HepG2 (cell line): ENCODE measurements around the gene STUM. TPM values are rescaled to one million over a fixed set of nuclear protein-coding genes. Genes with fewer than 3 reads are reported as not detected.
A peak's percentile ranks its signal among the peaks of the same experiment; 100 is the strongest.

Experiments
- EP300 ChIP-seq, 3 experiments: sonication (generic) in 1 of 3; formaldehyde crosslinking in 1 of 3; IDR thresholded peaks; 2 replicates each; pipeline versions ENCODE4 v1.5.1 to v1.6.1; 2011 to 2020; ENCODE audit warnings: low read depth in 2 of 3, low read length in 2 of 3, borderline replicate concordance in 1 of 3, improper control_type of control experiment in 1 of 3, mild to moderate bottlenecking in 1 of 3, missing genetic modification reagents in 1 of 3, moderate library complexity in 1 of 3
- GABPB1 ChIP-seq: IDR thresholded peaks from 2 replicates; pipeline ENCODE4 v1.6.1; 2016; ENCODE audit warnings: mild to moderate bottlenecking, missing genetic modification reagents, moderate library complexity, missing compliant biosample characterization
- HOXD1 ChIP-seq: sonication (generic); formaldehyde crosslinking; IDR thresholded peaks from 2 replicates; pipeline ENCODE4 v1.5.0; 2020; ENCODE audit warnings: missing genetic modification reagents
- KDM2A ChIP-seq: sonication (generic); formaldehyde crosslinking; IDR thresholded peaks from 2 replicates; pipeline ENCODE4 v1.4.0; 2020; ENCODE audit warnings: low read depth, missing genetic modification reagents, borderline replicate concordance
- MEIS1 ChIP-seq: sonication (generic); formaldehyde crosslinking; IDR thresholded peaks from 2 replicates; pipeline ENCODE4 v1.9.0; 2021; ENCODE audit warnings: mild to moderate bottlenecking, missing genetic modification reagents, moderate library complexity, borderline replicate concordance
- RAD21 ChIP-seq: fragments of 450-650 bp; formaldehyde crosslinking; IDR thresholded peaks from 2 replicates; pipeline ENCODE4 v1.5.0; 2020; ENCODE audit warnings: mild to moderate bottlenecking
- STAG1 ChIP-seq: sonication (generic); formaldehyde crosslinking; IDR thresholded peaks from 2 replicates; pipeline ENCODE4 v1.4.0; 2020; ENCODE audit warnings: missing genetic modification reagents
- XRCC5 ChIP-seq: fragments of 200-400 bp; formaldehyde crosslinking; optimal IDR thresholded peaks from 2 replicates; pipeline ENCODE3; 2017; ENCODE audit warnings: mild to moderate bottlenecking, low read length
- ZFP82 ChIP-seq: sonication (generic); formaldehyde crosslinking; IDR thresholded peaks from 2 replicates; pipeline ENCODE4 v1.5.1; 2020; ENCODE audit warnings: mild to moderate bottlenecking, missing genetic modification reagents, borderline replicate concordance
- ZMYM3 ChIP-seq: sonication (generic); formaldehyde crosslinking; IDR thresholded peaks from 2 replicates; pipeline ENCODE4 v1.5.1; 2020; ENCODE audit warnings: mild to moderate bottlenecking, missing genetic modification reagents
- ZNF33B ChIP-seq: sonication (generic); formaldehyde crosslinking; IDR thresholded peaks from 2 replicates; pipeline ENCODE4 v1.5.1; 2020; ENCODE audit warnings: mild to moderate bottlenecking, missing genetic modification reagents
- ZNF446 ChIP-seq: sonication (generic); formaldehyde crosslinking; IDR thresholded peaks from 2 replicates; pipeline ENCODE4 v1.5.0; 2020; ENCODE audit warnings: mild to moderate bottlenecking, missing genetic modification reagents
- ZNF569 ChIP-seq: sonication (generic); formaldehyde crosslinking; IDR thresholded peaks from 2 replicates; pipeline ENCODE4 v1.5.0; 2020; ENCODE audit warnings: mild to moderate bottlenecking, missing genetic modification reagents, moderate library complexity, borderline replicate concordance
- ZNF687 ChIP-seq: sonication (generic); formaldehyde crosslinking; IDR thresholded peaks from 2 replicates; pipeline ENCODE4 v1.5.1; 2020; ENCODE audit warnings: mild to moderate bottlenecking, missing genetic modification reagents, moderate library complexity
- polyA plus RNA-seq, 8 experiments: library from polyadenylated mRNA; depleted of rRNA in 3 of 8; stranded (reverse) in 7 of 8; unstranded in 1 of 8; fragments of >200 nt; fragmentation: Illumina TruSeq in 4 of 8; extraction: Trizol in 4 of 8; gene quantifications; 2 replicates each; pipeline versions ENCODE4 v1.2.1 to v1.2.3, GENCODE V29; 2011 to 2016; ENCODE audit warnings: low read depth in 4 of 8, missing spikeins in 1 of 8, mixed read lengths in 1 of 8; ENCODE audit not compliant: insufficient read depth in 1 of 8
- total RNA-seq, 5 experiments: library from RNA; depleted of rRNA; stranded (reverse); fragments of >200 nt; fragmentation: Illumina TruSeq; extraction: Trizol; gene quantifications; 2 replicates each; pipeline ENCODE4 v1.2.3, GENCODE V29; 2016; ENCODE audit warnings: low read depth in 1 of 5
- TF ChIP-seq, protein P1 (sequence below): sonication (generic); formaldehyde crosslinking; IDR thresholded peaks from 2 replicates; pipeline ENCODE4; 2020; ENCODE audit warnings: missing genetic modification reagents, mild to moderate bottlenecking, borderline replicate concordance
- TF ChIP-seq, protein P2 (sequence below): IDR thresholded peaks from 2 replicates; pipeline ENCODE4 v1.6.1; 2016; ENCODE audit warnings: missing compliant biosample characterization, missing genetic modification reagents, borderline replicate concordance
- TF ChIP-seq, protein P3 (sequence below): sonication (generic); formaldehyde crosslinking; IDR thresholded peaks from 2 replicates; pipeline ENCODE4 v1.5.0; 2020; ENCODE audit warnings: mild to moderate bottlenecking, missing genetic modification reagents, moderate library complexity

STUM gene
- total and polyA plus RNA-seq, 2 of the 13 experiments (the other 11 are each of a cell fraction or from before 2014, with no cell fraction given), result not detected

DNA sequence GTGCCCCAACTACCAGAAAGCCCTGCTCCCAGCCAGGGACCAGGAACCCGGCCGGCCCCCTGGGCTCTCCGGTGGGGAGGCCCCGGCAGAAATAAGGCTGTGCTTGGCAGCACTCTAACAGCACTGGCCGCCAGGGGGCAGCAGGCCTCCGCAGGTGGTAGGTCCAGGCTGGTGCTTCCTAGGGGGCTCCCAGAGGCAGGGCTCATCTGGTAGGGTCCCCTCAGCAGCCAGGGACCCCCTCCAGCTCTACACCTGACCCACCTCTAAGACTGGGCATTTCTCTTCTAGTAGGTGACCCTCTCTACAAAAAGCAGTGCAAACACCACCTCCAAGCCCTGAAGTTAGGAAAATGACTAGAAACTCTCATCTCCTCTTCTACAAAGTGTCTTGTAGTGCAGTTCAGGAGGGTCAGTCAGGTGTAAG is 85.6 kb downstream of the STUM start (continued):
- TF ChIP-seq XRCC5 (peak; percentile 42), ZMYM3 (CRISPR knock-in tag) (no peak), EP300 (IDR thresholded peaks at IDR 0.05; ENCODE audit: low read depth in 2 of 2, low read length in 2 of 2) (no peak), EP300 (CRISPR knock-in tag; IDR thresholded peaks at IDR 0.05; ENCODE audit: borderline replicate concordance) (no peak), KDM2A (CRISPR knock-in tag) (peak; percentile 31; the same call in 1 of the 2 replicates), RAD21 (peak; percentile 71), ZFP82 (no peak), ZNF33B (no peak), MEIS1 (CRISPR knock-in tag) (no peak), ZNF569 (CRISPR knock-in tag) (no peak), GABPB1 (peak; percentile 36; the same call in 1 of the 2 replicates), ZNF687 (CRISPR knock-in tag) (0 out of 2 replicates have a peak, but pooled peaks have one; percentile 8), ZNF446 (CRISPR knock-in tag) (no peak), STAG1 (CRISPR knock-in tag) (peak; percentile 83), HOXD1 (no peak)
- TF ChIP-seq, protein P1, sequence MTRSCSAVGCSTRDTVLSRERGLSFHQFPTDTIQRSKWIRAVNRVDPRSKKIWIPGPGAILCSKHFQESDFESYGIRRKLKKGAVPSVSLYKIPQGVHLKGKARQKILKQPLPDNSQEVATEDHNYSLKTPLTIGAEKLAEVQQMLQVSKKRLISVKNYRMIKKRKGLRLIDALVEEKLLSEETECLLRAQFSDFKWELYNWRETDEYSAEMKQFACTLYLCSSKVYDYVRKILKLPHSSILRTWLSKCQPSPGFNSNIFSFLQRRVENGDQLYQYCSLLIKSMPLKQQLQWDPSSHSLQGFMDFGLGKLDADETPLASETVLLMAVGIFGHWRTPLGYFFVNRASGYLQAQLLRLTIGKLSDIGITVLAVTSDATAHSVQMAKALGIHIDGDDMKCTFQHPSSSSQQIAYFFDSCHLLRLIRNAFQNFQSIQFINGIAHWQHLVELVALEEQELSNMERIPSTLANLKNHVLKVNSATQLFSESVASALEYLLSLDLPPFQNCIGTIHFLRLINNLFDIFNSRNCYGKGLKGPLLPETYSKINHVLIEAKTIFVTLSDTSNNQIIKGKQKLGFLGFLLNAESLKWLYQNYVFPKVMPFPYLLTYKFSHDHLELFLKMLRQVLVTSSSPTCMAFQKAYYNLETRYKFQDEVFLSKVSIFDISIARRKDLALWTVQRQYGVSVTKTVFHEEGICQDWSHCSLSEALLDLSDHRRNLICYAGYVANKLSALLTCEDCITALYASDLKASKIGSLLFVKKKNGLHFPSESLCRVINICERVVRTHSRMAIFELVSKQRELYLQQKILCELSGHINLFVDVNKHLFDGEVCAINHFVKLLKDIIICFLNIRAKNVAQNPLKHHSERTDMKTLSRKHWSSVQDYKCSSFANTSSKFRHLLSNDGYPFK (CRISPR knock-in tag), result 0 out of 2 replicates have a peak, but pooled peaks have one; percentile 22
- TF ChIP-seq, protein P2, sequence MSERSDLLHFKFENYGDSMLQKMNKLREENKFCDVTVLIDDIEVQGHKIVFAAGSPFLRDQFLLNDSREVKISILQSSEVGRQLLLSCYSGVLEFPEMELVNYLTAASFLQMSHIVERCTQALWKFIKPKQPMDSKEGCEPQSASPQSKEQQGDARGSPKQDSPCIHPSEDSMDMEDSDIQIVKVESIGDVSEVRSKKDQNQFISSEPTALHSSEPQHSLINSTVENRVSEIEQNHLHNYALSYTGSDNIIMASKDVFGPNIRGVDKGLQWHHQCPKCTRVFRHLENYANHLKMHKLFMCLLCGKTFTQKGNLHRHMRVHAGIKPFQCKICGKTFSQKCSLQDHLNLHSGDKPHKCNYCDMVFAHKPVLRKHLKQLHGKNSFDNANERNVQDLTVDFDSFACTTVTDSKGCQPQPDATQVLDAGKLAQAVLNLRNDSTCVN (CRISPR knock-in tag), result 0 out of 2 replicates have a peak, but pooled peaks have one; percentile 20
- TF ChIP-seq, protein P3, sequence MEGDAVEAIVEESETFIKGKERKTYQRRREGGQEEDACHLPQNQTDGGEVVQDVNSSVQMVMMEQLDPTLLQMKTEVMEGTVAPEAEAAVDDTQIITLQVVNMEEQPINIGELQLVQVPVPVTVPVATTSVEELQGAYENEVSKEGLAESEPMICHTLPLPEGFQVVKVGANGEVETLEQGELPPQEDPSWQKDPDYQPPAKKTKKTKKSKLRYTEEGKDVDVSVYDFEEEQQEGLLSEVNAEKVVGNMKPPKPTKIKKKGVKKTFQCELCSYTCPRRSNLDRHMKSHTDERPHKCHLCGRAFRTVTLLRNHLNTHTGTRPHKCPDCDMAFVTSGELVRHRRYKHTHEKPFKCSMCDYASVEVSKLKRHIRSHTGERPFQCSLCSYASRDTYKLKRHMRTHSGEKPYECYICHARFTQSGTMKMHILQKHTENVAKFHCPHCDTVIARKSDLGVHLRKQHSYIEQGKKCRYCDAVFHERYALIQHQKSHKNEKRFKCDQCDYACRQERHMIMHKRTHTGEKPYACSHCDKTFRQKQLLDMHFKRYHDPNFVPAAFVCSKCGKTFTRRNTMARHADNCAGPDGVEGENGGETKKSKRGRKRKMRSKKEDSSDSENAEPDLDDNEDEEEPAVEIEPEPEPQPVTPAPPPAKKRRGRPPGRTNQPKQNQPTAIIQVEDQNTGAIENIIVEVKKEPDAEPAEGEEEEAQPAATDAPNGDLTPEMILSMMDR (CRISPR knock-in tag), result peak; percentile 88
